NCI-H82 (cell line): Measurements from ENCODE around the gene LRRC8D.
"Not testable (repeated sequence)": the region's sequence is repeated elsewhere in the genome, so short reads cannot be mapped to it uniquely, and the experiment has no call there.

Experiments
- DNase-seq: peaks from one replicate; lab custom pipeline; 2025; lab: John Stamatoyannopoulos, UW

The LRRC8D gene

GRCh38 chr1:89820422-89821321 lies at the start of gene LRRC8D:
TSS of gene LRRC8D (plus strand) at chr1:89821032. CDS start at chr1:89933069, 112,037 bp downstream.
- DNase-seq = peak; percentile 93

- DNase-seq = no peak
Observed at GRCh38 chr1:89771991-89772560, 48.8 kb upstream of the LRRC8D start.

GRCh38 chr1:89776104-89776503 lies 44.7 kb upstream of the LRRC8D start:
- not testable (repeated sequence) for DNase-seq

- DNase-seq = not testable (repeated sequence)
Observed at GRCh38 chr1:89777271-89777670, 43.6 kb upstream of the LRRC8D start.

- DNase-seq = no peak
Observed at GRCh38 chr1:89779151-89779940, 41.5 kb upstream of the LRRC8D start.

GRCh38 chr1:89780721-89781120 lies 40.1 kb upstream of the LRRC8D start:
- DNase-seq = peak; percentile 62

- DNase-seq = no peak
Observed at GRCh38 chr1:89781494-89782126, 39.2 kb upstream of the LRRC8D start.

GRCh38 chr1:89786628-89787214 lies 34.1 kb upstream of the LRRC8D start:
- DNase-seq = no peak

GRCh38 chr1:89790592-89790991 lies 30.2 kb upstream of the LRRC8D start:
- no peak for DNase-seq

- DNase-seq = peak; percentile 24
Observed at GRCh38 chr1:89791064-89791726, 29.6 kb upstream of the LRRC8D start.

- DNase-seq = no peak
Observed at GRCh38 chr1:89794406-89794805, 26.4 kb upstream of the LRRC8D start.

GRCh38 chr1:89795571-89795970 lies 25.3 kb upstream of the LRRC8D start:
- not testable (repeated sequence) for DNase-seq

- DNase-seq = not testable (repeated sequence)
Observed at GRCh38 chr1:89797876-89798275, 23.0 kb upstream of the LRRC8D start.

GRCh38 chr1:89799495-89799894 lies 21.3 kb upstream of the LRRC8D start:
- no peak for DNase-seq

GRCh38 chr1:89800022-89800655 lies 20.7 kb upstream of the LRRC8D start:
- DNase-seq = no peak

GRCh38 chr1:89800718-89801117 lies 20.1 kb upstream of the LRRC8D start:
- DNase-seq = no peak

- no peak for DNase-seq
Observed at GRCh38 chr1:89802051-89802450, 18.8 kb upstream of the LRRC8D start.

- DNase-seq = no peak
Observed at GRCh38 chr1:89802841-89803240, 18.0 kb upstream of the LRRC8D start.

- peak; percentile 90 for DNase-seq
Observed at GRCh38 chr1:89804642-89805237, 16.1 kb upstream of the LRRC8D start.

- no peak for DNase-seq
Observed at GRCh38 chr1:89806616-89807015, 14.2 kb upstream of the LRRC8D start.
